Measurements from ENCODE around the gene FTH1.
"Not testable (repeated sequence)": the region's sequence is repeated elsewhere in the genome, so short reads cannot be mapped to it uniquely, and the experiment has no call there.

The FTH1 gene

GRCh38 chr11:61967116-61967923, at the start of gene FTH1:
TSS of gene FTH1 (minus strand) at chr11:61967634. CDS start at chr11:61967425, 209 bp downstream.
- DNase-seq (ENCODE audit: low read depth in 3 of 3): peak; percentile 71 to 85 (median 76)

GRCh38 chr11:62015615-62016014, 48.2 kb upstream of the FTH1 start:
- DNase-seq (ENCODE audit: low read depth in 3 of 3): no peak

GRCh38 chr11:62013537-62014476, 46.4 kb upstream of the FTH1 start:
- no peak for DNase-seq (ENCODE audit: low read depth in 3 of 3)

GRCh38 chr11:62012832-62013461, 45.5 kb upstream of the FTH1 start:
- DNase-seq (ENCODE audit: low read depth in 3 of 3): no peak

GRCh38 chr11:62012451-62012831, 45.0 kb upstream of the FTH1 start:
- no peak for DNase-seq (ENCODE audit: low read depth in 3 of 3)

GRCh38 chr11:62011881-62012280, 44.4 kb upstream of the FTH1 start:
- no peak for DNase-seq (ENCODE audit: low read depth in 3 of 3)

- DNase-seq (ENCODE audit: low read depth in 3 of 3): no peak
Measured at GRCh38 chr11:62010935-62011528, 43.6 kb upstream of the FTH1 start.

- DNase-seq (ENCODE audit: low read depth in 3 of 3): no peak
Measured at GRCh38 chr11:62008193-62008592, 40.8 kb upstream of the FTH1 start.

GRCh38 chr11:62004473-62004872, 37.0 kb upstream of the FTH1 start:
- no peak for DNase-seq (ENCODE audit: low read depth in 3 of 3)

- DNase-seq (ENCODE audit: low read depth in 3 of 3): not testable (repeated sequence)
Measured at GRCh38 chr11:62002283-62002682, 34.8 kb upstream of the FTH1 start.

- no peak for DNase-seq (ENCODE audit: low read depth in 3 of 3)
Measured at GRCh38 chr11:62001450-62002191, 34.2 kb upstream of the FTH1 start.

- no peak for DNase-seq (ENCODE audit: low read depth in 3 of 3)
Measured at GRCh38 chr11:62000539-62001446, 33.4 kb upstream of the FTH1 start.

GRCh38 chr11:61999141-61999975, 31.9 kb upstream of the FTH1 start:
- DNase-seq (ENCODE audit: low read depth in 3 of 3): no peak

- no peak for DNase-seq (ENCODE audit: low read depth in 3 of 3)
Measured at GRCh38 chr11:61996933-61997332, 29.5 kb upstream of the FTH1 start.

GRCh38 chr11:61994981-61995380, 27.5 kb upstream of the FTH1 start:
- no peak for DNase-seq (ENCODE audit: low read depth in 3 of 3)

- no peak for DNase-seq (ENCODE audit: low read depth in 3 of 3)
Measured at GRCh38 chr11:61985869-61986268, 18.4 kb upstream of the FTH1 start.

- no peak for DNase-seq (ENCODE audit: low read depth in 3 of 3)
Measured at GRCh38 chr11:61983419-61983818, 16.0 kb upstream of the FTH1 start.

- DNase-seq (ENCODE audit: low read depth in 3 of 3): no peak
Measured at GRCh38 chr11:61980783-61981541, 13.5 kb upstream of the FTH1 start.
